ENCODE results near the gene NPIPB5.
"Not testable (repeated sequence)": the region's sequence is repeated elsewhere in the genome, so short reads cannot be mapped to it uniquely, and the experiment has no call there.

The NPIPB5 gene

DNA sequence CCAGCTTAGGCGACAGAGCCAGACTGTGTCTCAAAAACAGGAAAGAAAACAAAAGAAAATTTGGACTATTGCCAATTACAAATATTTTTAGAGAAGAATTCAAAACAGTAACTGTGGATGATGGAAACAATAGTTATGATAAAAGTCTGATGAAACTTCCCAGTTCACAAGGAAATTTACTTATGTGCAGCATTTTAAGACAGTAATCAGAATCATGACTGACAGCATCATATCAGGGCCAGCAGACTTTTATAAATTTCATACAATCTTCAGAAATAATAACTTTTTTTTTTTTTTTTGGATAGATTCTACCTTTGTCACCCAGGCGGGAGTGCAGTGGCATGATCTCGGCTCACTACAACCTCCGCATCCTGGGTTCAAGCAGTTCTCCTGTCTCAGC lies at the start of gene NPIPB5:
TSS of gene NPIPB5 (plus strand) at position 301 of the 400 bp plus-strand sequence. CDS start 2,911 bp downstream, outside the sequence.
- DNase-seq = not testable (repeated sequence)

DNA sequence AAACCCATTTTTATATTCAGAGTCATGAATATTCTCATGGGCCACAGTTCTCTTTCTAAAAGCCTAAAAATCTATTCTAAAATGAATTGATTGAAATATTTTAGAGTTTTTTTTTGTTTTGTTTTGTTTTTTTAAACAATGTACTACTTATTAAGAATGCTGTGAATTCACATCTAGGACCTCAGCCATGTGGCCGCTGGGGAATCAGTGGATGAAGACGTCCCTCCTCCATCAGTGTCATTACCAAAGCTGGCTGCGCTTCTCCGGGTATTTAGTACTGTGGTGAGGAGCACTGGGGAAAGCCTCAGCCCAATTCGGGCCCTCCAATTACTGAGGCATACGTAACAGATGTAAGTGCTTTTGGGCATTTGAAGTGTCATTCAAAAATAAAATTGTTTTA lies 41.8 kb upstream of the NPIPB5 start:
- DNase-seq = not testable (repeated sequence)

DNA sequence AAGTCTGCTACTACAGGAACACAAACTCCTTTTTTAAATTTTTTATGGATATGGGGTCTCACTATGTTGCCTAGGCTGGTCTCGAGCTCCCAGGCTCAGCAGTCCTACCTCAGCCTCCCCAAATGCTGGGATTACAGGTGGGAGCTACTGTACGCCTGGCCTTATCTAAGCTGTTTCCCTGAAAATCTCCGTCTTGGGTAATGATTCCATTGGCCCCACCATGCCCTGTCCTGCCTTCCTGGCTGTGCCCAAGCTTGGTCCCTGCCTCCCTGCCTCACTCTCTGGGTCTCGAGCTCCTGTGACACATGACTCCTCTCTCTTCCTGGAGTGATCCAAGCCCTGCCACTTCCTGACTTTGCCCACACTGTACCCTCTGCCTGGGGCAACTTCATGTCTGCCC lies 27.3 kb downstream of the NPIPB5 start:
- DNase-seq = not testable (repeated sequence)

DNA sequence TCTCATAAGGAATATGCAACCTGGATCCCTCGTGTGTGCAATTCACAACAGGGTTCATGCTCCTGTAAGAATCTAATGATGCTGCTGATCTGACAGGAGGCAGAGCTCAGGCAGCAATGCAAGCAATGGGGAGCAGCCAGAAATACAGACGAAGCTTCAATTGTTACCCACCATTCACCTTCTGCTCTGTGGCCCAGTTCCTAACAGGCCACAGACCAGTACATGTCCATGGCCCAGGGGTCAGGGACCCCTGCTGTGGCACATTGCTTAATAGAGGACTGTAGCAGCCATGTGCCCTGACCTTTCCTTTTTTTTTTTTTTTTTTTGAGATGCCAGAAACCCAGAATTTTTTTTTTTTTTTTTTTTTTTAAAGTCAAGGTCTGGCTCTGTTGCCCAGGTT lies 34.1 kb downstream of the NPIPB5 start:
- DNase-seq = not testable (repeated sequence)

DNA sequence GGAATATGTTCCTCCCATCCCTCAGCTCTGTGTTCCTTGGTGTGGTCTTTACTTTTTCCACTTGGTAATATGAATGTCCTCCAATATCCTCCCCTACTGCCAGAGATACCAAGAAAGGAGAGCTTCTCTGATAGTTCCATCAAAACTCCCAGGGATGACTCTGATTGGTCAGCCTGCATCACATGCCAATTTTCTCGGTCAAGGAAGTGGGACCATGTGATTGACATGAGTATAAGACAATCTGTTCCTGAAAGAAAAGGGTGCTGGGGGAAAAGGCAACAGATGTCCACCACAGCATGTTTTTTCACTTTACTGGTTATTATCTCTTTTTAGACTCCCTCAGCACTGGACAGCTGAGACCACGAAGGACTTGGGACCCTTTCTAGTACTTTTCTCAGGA lies 35.9 kb downstream of the NPIPB5 start:
- not testable (repeated sequence) for DNase-seq

DNA sequence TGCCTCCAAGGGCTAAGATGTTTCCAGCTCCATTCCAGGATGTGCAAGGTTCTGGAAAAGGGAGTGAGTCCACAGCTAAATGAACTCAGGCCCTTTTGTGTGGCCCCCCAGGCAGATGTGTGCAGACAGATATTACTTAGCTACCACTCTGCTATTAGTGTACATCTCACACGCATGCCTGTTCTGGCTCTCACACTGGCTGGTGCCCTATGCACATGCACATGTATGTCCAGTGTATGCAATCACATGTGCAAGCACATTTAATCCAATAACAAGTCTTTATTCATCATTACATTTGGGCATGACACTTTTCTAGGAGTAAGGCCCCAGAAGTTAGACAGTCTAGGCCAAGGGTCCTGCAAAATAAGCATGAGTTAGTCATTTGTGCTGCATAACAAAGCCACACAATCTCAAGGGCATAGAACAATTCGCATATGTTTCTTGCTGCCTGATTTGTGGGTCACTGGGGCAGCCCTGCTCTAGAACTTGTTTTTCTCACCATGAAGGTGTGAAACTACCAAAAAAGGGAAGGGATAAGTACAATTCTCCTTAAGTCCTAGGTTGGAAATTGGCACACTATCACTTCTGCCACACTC lies 36.6 kb downstream of the NPIPB5 start:
- not testable (repeated sequence) for DNase-seq

DNA sequence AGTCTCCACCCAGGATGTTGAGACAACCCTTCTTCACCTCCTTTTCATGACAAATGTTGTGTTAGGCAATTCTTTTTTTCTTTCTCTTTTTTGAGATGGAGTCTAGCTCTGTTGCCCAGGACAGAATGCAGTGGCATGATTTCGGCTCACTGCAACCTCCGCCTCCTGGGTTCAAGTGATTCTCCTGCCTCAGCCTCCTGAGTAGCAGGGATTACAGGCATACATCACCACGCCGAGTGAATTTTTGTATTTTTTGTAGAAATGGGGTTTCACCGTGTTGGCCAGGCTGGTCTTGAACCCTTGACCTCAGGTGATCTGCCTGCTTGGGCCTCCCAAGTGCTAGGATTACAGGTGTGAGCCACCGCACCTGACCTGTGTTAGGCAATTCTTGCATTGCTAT lies 39.2 kb downstream of the NPIPB5 start:
- not testable (repeated sequence) for DNase-seq

DNA sequence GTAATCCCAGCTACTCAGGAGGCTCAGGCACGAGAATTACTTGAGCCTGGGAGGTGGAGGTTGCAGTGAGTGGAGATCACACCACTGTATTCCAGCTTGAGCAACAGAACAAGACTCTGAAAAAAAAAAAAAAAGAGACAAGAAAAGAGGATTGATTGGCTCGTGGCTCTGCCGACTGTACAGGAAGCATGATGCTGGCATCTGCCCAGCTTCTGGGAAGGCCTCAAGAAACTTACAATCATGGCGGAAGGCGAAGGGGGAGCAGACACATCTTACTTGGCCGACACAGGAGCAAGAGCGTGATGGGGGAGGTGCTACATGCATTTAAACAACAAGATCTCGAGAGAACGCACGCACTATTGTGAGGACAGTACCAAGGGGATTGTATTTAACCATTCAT lies 40.5 kb downstream of the NPIPB5 start:
- DNase-seq = not testable (repeated sequence)

DNA sequence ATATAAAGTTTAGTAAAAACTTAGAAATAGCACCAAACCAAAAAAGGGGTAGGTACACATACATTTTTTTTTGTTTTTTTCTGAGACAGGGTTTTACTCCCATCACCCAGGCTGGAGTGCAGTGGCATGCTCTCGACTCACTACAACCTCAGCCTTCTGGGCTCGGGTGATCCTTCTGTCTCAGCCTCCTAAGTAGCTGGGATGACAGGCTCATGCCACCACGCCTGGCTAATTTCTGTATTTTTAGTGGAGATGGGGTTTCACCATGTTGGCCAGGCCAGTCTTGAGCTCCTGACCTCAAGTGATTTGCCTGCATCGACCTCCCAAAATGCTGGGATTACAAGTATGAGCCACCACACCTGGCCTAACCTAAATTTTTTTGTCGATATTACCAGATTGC lies 41.0 kb downstream of the NPIPB5 start:
- DNase-seq = not testable (repeated sequence)

DNA sequence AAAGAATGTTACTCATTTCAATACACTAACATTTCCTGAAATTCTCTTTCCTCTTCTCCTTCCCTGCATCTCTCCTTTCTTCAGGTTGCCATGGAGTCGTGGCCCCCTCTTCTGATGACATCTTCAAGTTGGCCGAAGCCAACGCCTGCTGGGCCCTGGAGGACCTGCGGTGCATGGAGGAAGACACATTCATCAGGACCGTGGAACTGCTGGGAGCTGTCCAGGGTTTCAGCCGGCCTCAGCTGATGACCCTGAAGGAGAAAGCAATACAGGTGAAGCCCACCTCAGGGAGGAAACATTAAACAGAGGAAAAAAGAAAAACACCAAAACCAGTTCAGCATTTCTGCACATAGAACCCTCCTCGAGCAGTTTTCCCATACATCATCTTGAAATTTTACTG lies 46.1 kb downstream of the NPIPB5 start:
- not testable (repeated sequence) for DNase-seq

Data from CD4-positive, alpha-beta T cell treated with Interleukin-12 subunit alpha and Interleukin-12 subunit beta, for 1 hour (primary cell).